Activated CD8-positive, alpha-beta memory T cell treated with anti-CD3 and anti-CD28 coated beads for 4 hours (primary cell): ENCODE results near the gene RPL14.
"Not testable (repeated sequence)": the region's sequence is repeated elsewhere in the genome, so short reads cannot be mapped to it uniquely, and the experiment has no call there.

Source experiments
- DNase-seq, 2 donors: peaks; one replicate each; pipeline ENCODE4 v3.0.0-alpha.2; 2020; ENCODE audit warnings: low read depth in 2 of 2

RPL14 gene

DNA sequence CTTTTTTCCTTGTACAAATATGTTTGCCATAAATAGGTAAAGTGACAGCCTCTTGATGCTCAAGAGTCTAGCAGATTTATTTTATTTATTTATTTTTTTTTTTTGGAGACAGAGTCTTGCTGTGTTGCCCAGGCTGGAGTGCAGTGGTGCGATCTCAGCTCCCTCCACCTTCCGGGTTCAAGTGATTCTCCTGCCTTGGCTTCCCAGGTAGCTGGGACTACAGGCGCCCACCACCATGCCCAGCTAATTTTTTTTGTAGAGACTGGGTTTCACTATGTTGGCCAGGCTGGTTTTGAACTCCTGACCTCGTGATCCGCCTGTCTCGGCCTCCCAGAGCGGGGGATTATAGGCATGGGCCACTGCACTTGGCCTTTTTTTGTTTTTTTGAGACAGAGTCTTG is 5.7 kb downstream of the RPL14 start:
- DNase-seq, result not testable (repeated sequence)

DNA sequence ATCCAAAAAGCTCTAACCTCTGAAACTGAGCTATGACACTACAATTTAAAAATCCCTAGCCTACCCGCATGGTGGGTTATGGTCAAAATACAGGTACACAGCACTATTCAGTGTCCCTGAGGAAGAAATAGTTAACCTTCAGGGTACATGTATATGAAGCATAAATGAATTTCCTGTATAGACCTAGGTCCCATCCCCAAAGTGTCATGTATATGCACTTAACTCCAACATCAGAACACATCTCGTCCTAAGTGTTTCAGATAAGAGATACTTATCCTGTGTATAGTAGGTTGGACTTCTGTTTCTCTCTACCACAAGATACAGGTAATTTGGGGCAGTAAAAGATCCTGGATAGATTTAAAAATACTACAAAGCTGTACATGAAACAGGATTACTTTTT is 6.4 kb downstream of the RPL14 start:
- DNase-seq, result no peak

DNA sequence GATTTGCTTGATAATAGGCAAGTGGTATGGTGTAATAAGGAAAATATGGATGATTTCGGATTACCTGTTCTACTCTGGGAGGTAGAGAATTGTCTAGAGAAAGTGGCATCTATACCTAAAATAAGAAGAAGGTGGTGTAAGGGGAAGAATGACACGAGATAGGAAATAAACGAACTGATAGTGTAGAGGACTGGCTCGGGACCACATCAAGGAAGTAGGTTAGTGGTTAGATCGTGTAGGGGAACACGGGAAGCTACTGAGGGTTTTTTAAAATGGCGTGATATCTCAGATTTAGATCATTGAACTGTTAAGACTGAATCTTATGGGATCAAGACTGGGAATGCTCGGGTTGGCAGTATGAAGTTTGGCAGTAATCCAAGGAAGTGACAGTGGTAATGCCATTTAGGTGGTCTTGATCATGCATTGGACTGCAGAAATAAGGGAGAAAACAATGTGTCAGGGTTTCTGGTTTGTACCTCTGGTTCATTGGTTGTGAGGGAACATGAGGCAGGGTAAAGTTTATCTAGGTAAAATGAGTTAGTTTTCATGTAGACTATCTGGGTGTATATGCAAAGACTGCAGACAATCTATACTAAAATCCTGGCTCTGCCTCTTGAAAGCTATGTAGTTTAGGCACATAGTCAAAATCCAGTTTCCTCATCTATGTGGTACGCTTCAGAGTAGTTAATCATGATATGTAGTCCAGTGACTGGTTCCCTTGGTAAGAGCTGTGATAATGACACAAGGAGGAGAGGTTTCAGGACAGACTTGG is 7.4 kb downstream of the RPL14 start:
- no peak for DNase-seq

DNA sequence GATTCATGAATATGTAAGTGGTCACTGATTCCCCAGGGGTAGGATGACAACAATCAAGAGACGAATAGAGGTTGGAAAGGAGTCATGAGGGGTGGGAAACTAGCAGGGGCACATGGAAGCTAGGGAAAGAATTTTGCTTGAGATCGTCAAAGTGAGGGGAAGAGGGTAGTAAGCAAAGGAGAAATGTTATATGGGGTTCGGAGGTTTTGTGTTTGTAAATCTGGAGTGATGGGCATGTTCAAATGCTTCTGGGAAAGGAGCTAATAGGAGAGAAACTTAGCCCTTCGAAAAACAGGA is 7.9 kb downstream of the RPL14 start:
- no peak for DNase-seq

DNA sequence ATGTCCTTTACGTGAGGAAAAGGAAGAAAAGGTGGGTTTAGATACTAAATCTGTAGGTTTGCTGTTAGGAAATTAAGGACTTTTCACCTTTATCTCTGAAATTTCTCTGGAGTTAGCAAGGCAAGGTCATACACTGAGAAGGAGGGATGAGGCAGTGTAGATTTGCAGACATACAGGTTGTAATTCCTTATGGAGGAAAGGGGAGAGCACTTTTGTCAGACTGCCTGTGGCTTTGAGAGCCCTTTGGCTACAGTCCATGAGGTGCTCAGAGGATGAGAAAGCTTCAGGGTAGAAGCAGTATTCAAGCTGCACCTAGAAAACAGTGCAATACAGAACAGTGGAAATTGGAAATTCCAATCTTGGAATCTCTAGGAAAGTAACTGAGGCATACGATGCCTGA is 8.3 kb downstream of the RPL14 start:
- no peak for DNase-seq

DNA sequence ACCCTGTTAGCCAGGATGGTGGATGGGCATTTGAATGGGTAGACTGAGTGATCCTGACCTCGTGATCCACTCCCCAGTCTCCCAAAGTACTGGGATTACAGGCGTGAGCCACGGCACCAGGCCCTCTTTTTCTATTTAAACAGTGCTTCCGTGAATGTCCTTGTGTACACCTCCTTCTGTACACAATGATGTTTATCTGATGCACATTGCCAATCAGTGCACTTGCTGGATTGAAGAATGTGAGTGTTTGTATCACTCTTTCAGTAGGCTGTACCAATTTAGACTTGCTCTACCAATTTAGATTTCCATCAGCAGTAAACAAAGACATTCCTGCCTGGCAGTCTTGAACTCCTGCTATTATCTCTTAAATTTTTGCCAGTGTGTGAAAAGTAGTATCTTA is 10.9 kb downstream of the RPL14 start:
- no peak for DNase-seq

DNA sequence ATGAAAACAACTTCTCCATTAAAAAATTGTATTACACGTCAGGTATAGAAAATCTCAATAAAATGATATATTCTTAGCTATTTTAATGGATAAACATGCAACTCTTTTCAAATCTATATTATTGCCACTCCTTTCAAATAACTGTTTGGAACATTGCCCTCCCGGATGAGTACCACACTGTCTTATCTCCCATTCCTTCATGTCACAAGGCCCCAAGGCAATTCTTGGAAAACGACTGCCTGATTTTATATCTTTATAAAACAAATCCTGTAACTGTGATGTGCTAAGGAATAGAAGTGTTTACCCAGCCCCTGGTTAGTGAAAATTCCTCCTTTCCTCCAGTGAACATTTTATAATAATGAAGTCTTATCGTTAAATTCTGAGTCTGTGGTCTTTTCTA is 13.6 kb downstream of the RPL14 start:
- no peak for DNase-seq

DNA sequence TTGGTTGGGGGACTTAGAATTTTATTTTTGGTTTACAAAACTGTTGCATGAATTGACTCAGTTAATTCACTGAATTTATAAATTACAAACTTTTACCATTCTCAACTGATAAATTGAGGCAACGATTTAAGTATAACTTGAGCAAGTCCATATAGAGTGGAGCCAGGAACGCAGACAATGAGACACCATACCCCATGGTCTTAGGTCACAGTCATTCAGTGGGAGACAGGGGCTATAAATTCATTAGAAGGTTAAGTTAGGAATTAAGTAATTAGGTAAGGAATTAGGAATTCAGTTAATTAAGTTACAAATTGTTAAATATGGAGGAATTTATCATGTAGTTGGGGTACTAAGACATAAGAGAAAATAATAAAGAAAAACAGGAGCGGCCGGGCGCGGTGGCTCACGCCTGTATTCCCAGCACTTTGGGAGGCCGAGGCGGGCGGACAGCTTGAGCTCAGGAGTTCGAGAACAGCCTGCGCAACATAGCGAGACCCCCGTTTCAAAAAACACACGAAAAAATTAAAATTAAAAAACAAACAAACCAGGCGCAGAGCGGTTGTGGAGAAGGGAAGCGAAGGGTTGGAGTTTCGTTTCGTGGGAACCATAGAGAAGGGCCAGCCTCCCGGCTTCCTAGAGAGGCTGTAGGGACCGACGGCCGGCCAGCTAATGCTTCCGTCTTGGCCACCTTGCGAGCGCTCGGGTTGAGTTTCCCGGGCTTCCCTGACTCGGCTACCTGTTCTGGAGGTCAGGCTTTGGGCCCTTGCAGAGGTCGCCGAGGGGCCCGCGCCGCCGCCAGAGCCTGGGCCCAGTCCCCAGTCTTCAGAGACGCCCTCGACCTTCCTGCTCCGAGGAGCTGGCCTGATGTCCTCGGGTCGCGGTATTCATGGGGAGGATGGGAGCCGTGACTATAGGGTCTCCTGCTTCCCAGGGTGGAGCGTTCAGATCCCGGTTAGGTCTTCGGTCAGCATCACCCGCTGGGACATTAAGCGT is 19.6 kb downstream of the RPL14 start, which contains the start of gene ZNF619:
TSS of gene ZNF619 (plus strand) at position 645 of the 993 bp plus-strand sequence. CDS start 858 bp downstream, outside the sequence.
- peak in 1 of 2 donors; percentile 24 for DNase-seq

DNA sequence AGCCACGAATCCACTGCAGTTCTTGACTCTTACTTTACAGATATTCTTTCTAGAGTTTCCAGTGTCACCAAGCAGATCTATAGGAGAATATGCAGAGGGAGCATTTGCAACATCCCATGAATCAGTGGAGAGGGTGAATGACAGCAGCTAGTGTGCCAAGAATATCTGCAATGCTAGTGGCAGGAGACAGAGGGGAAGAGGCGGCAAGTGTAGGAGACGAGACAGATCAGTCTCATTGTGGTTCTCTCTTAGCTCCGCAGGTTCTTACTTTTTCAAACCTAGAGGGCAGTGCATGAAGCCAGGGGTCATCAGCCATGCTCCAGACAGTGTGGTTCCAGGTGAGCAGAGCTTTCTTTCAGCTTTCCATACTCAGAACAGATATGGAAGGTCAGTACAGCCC is 20.5 kb downstream of the RPL14 start:
- DNase-seq, result no peak

DNA sequence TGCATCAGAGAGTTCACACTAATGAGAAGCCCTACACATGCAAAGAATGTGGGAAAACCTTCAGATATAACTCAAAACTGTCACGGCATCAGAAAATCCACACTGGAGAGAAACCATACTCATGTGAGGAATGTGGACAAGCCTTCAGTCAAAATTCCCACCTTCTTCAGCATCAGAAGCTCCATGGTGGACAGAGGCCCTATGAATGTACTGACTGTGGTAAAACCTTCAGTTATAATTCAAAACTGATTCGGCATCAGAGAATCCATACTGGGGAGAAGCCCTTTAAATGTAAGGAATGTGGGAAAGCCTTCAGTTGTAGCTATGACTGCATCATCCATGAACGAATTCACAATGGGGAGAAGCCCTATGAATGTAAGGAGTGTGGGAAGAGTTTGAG is 30.0 kb downstream of the RPL14 start:
- DNase-seq, result no peak

DNA sequence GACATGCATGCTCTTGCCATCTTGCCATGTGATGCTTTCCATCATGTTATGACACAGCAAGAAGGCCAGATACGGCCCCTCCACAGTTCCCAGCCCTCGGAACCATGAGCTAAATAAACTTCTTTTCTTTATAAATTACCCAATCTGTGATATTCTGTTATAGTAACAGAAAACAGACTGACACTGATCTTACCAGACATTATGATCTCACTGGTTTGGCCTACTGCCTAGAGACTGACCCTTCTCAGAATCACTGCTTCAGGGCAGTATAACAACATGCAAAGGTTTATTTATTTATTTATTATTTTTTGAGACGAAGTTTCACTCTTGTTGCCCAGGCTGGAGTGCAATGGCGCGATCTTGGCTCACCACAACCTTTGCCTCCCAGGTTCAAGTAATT is 33.8 kb downstream of the RPL14 start:
- no peak for DNase-seq

DNA sequence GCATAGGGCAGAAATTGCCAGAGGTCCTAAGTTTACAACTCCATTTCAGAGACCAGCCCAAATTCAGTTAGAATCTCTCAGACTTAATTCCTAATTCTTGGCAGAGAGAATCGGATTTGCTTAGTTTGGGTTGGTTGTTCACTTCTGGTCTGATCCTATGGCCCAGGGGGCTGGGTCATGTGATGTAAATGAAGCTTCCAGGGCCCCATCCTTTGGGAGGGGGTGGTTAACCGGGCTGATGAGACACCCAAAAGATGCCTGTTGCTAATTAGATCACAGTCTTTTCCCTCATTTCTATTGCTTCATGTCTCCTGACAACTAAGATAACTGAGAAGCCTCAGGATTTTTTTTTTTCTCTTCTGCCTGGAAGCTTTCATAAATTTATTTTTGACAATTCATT is 37.6 kb downstream of the RPL14 start:
- DNase-seq, result no peak

DNA sequence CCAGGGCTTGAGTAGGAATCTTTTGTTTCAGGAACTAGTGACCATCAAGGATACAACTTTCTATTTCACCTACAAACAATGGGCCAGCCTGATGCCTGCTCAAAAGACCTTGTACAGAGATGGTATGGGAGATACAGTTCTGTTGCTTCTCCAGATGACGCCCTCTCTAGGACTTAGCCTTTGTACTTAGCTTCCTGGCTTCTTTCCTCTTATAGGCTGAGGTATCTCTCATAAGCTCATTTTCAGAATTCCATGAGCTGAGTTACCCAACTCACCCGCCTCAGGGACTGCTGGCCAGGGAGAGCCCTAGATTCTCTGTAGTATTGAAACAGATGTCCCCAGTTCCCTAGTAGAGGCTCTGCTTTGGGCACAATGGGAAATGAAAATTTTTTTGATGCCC is 40.1 kb downstream of the RPL14 start:
- DNase-seq, result no peak

DNA sequence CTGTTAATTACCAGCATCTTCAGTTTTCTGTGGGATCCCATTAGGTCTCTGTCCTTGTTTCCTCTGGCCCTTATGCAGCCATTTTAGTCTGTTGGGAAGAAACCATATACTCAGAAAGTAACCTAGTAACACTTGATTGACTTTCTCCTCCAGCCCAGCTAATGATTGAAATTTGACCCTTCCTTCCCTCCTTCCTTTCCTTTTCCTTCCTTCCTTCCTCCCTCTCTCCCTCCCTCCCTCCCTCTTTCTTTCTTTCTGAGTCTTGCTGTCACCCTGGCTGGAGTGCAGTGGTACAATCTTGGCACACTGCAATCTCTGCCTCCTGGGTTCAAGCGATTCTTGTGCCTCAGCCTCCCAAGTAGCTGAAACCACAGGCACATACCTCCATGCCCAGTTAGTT is 42.8 kb downstream of the RPL14 start:
- no peak for DNase-seq

DNA sequence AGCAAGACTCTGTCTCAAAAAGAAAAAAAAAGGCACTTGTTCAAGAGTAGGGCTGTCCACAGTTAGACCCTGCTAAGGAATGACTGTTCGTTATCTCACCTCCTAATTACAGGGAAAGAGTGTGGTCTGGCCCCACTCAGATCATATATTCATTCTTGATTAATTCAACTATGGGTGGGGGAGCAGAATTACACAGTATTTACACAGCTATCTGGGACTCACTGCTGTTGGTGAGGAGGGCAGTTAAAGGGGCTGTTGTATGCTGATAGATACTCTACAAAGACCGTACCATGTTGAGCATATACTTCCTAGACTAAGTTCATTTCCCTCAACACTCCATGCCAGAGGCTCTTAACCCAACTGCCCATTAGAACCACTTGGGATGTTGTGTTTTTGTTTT is 44.9 kb downstream of the RPL14 start:
- DNase-seq, result no peak

DNA sequence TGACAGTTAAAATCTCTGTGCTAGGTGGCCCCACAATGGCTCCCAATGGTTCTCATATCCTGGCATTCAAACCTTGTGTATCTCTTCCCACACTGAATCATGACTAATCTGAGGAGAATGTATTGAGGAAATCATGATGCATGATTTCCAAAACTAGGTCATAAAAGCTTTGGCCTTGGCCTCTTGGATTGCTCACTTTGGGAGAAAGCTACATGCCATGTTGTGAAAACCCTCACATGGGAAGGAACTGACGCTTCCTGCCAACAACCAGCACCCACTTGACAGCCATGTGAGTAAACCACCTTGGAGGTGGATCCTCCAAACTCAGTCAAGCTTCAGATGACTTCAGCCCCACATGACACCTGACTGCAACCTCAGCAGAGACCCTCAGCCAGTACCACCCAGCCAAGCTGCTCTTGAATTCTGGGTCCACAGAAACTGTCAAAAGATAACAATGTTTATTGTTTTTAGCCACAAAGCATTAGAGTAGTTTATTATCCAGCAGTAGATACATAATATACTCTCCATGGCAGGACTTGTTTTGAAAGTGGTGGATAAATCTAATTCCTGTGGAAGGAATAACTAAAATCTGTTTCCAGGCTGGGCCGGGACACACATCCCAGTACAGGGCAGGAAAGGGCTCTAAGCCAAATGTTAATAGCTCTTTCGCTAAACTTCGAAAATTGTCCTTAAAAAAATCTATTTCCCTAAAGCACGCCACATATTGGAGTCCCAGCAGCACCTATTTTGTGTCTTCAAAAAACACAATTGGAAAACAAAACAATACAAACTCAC is 47.7 kb downstream of the RPL14 start:
- no peak for DNase-seq

DNA sequence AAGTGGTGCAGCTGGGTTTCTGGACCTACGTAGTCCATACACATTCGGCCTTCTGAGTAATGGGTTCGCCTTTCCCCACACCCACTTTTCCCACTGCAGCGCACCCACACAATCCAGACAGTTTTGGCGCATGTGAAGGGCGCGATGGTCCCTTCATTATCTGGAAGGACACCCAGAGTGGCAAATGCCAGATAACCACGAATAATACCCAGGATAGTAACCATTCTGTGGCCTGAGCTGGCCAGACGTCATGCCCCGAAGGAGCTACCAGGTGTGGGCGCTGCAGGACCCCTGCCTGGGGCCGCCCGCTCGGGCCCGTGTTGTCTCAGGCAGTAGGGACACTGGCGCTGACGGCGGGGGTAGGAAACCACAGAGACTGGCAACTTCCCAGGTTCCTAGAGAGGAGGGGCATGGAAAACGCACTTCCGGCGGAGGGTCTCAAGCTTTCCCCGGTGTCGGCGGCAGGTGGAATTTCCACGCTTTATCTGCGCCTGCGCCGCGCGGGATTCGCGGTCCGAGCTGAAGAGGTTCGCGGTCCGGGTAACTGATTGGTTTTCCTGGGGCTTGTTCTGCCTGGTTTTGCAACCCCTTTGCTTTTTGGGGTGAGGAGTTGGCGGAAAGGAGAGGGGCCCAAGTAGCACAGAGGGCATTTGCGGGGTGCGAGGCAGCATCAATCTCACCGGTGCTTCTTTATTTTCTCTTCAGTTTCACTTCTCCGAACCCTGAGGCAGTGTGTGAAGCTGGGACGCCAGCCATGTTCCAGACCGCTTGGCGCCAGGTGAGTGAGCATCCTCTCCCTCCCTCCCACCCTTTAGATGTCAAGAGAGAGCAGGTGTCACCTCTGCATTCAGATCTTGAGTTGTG is 48.7 kb downstream of the RPL14 start, which contains the start of gene ZNF620:
TSS of gene ZNF620 (plus strand) at position 441 of the 864 bp plus-strand sequence. CDS start at position 755, 314 bp downstream.
- peak; percentile 30 to 45 for DNase-seq

DNA sequence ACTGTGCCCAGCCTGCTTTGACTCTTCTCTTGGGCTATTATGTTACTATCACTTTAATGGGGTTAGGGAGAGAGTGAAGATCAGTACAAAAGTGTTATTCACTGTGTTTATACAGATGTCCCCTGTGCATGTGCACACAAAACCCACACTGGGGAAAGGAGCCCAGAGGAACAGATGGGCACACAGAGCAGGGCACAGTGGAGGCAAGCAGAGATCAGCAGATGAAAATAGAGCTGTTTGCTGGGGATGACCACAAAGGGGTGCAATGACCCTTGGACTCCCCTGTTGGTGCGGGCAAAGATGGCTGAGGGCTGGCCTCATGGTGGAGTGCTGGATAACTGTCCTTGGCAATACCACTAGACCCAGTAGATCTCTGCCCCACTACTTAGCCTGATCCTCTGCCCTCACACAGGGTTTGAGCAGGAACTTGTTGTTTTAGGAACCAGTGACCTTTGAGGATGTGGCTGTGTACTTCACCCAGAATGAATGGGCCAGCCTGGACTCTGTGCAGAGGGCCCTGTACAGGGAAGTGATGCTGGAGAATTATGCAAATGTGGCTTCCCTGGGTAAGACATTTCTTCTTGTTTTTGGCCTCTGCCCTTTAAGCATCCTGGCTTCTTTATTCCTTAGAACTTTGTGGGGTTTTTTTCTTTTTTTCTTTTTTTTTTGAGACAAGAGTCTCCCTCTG is 54.0 kb downstream of the RPL14 start:
- no peak for DNase-seq

DNA sequence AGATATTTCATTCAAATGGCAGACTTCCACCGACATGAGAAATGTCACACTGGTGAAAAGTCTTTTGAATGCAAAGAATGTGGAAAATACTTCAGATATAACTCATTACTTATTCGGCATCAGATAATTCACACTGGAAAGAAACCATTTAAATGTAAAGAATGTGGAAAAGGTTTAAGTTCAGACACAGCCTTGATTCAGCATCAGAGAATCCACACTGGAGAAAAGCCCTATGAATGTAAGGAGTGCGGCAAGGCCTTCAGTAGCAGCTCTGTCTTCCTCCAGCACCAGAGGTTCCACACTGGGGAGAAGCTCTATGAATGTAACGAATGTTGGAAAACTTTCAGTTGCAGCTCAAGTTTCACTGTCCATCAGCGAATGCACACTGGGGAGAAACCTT is 59.1 kb downstream of the RPL14 start:
- no peak for DNase-seq

DNA sequence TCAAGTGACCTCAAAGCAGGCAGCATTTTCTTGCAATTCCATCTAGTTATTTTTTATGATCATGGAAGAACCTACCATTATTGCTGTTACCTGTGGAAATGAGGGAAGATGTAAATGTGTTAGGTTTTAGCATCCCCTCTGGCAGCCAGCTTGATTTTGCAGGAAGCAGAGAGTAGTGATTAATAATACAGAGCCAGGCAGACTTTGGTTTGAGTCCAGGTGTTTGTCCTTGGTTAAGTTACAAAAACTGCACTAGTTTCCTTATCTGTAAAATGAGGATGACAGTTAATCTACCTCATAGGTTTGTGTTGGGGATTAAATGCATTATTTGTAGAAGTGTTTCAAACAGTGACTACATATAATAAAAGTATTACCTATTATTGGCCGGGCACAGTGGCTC is 60.9 kb downstream of the RPL14 start:
- no peak for DNase-seq
